Neuronal stem cell (in vitro differentiated cells): ENCODE measurements around the gene FAM20A.

ENCODE experiments used
- DNase-seq: peaks from one replicate; pipeline ENCODE4 v3.0.0-alpha.2; 2013; ENCODE audit warnings: low spot score
- H2AFZ ChIP-seq: one replicate; pipeline ENCODE4 v1.6.1; 2013; ENCODE audit warnings: mild to moderate bottlenecking, low read length, inconsistent platforms
- H2AK5ac ChIP-seq: 2 replicates; pipeline ENCODE4 v1.6.1; 2013; ENCODE audit warnings: low read depth, mild to moderate bottlenecking, inconsistent platforms, low read length, moderate library complexity, mixed read lengths
- H2BK120ac ChIP-seq: 2 replicates; pipeline ENCODE4 v1.6.1; 2013; ENCODE audit warnings: low read depth, mild to moderate bottlenecking, inconsistent platforms, low read length, moderate library complexity, mixed read lengths
- H2BK12ac ChIP-seq: one replicate; pipeline ENCODE4 v1.6.1; 2013; ENCODE audit warnings: low read length, inconsistent platforms
- H2BK15ac ChIP-seq: 2 replicates; pipeline ENCODE4 v1.6.1; 2013; ENCODE audit warnings: mild to moderate bottlenecking, low read length, inconsistent platforms, mixed read lengths
- H2BK5ac ChIP-seq: one replicate; pipeline ENCODE4 v1.6.1; 2013; ENCODE audit warnings: inconsistent platforms, mild to moderate bottlenecking, low read length, moderate library complexity
- H3K14ac ChIP-seq: one replicate; pipeline ENCODE4 v1.6.1; 2013; ENCODE audit warnings: low read length, inconsistent platforms
- H3K18ac ChIP-seq: 2 replicates; pipeline ENCODE4 v1.6.1; 2013; ENCODE audit warnings: low read length, inconsistent platforms
- H3K23ac ChIP-seq: 2 replicates; pipeline ENCODE4 v1.6.1; 2013; ENCODE audit warnings: low read depth, mild to moderate bottlenecking, mixed read lengths, low read length, inconsistent platforms; ENCODE audit not compliant: poor library complexity
- H3K27ac ChIP-seq: replicated peaks from 3 replicates; pipeline ENCODE4 v1.5.1; 2013; ENCODE audit warnings: low read length, inconsistent platforms
- H3K27me3 ChIP-seq, 3 experiments: 2 replicates each; pipeline ENCODE4 v1.6.1; 2013; ENCODE audit warnings: low read length in 3 of 3, mild to moderate bottlenecking in 2 of 3, inconsistent platforms in 1 of 3, low read depth in 1 of 3, mixed read lengths in 1 of 3, moderate library complexity in 1 of 3; ENCODE audit not compliant: control insufficient read depth in 3 of 3, insufficient read depth in 3 of 3
- H3K36me3 ChIP-seq, 2 donors: replicated peaks in 1 of 2; 2 replicates each; pipeline ENCODE4 v1.6.1; 2013; ENCODE audit warnings: low read length in 2 of 2; ENCODE audit not compliant: control insufficient read depth in 2 of 2, insufficient read depth in 2 of 2
- H3K4ac ChIP-seq: 2 replicates; pipeline ENCODE4 v1.6.1; 2013; ENCODE audit warnings: inconsistent platforms, mild to moderate bottlenecking, low read length, moderate library complexity
- H3K4me1 ChIP-seq, 2 donors: 1 replicate in 1 of 2; 2 replicates in 1 of 2; pipeline ENCODE4 v1.6.1; 2013; ENCODE audit warnings: low read length in 2 of 2, low read depth in 1 of 2; ENCODE audit not compliant: control insufficient read depth in 2 of 2, insufficient read depth in 1 of 2
- H3K4me2 ChIP-seq: one replicate; pipeline ENCODE4 v1.6.1; 2013; ENCODE audit warnings: mild to moderate bottlenecking, low read length, inconsistent platforms; ENCODE audit not compliant: insufficient read depth, poor library complexity, severe bottlenecking
- H3K4me3 ChIP-seq, 2 donors: 2 replicates each; pipeline ENCODE4 v1.5.1; 2013; ENCODE audit warnings: low read length in 2 of 2, mild to moderate bottlenecking in 2 of 2, inconsistent platforms in 1 of 2, moderate library complexity in 1 of 2
- H3K79me1 ChIP-seq: one replicate; pipeline ENCODE4 v1.6.1; 2013; ENCODE audit warnings: low read depth, mild to moderate bottlenecking, inconsistent platforms, low read length, moderate library complexity
- H3K9ac ChIP-seq: one replicate; pipeline ENCODE4 v1.6.1; 2013; ENCODE audit warnings: mild to moderate bottlenecking, low read depth, low read length, inconsistent platforms; ENCODE audit not compliant: poor library complexity
- H3K9me3 ChIP-seq, 2 donors: replicated peaks in 1 of 2; 2 replicates each; pipeline versions ENCODE3 to v1.6.1; 2013; ENCODE audit warnings: low read length in 2 of 2, mild to moderate bottlenecking in 2 of 2, inconsistent platforms in 1 of 2, low read depth in 1 of 2, mixed read lengths in 1 of 2, moderate library complexity in 1 of 2; ENCODE audit not compliant: control insufficient read depth in 2 of 2, insufficient read depth in 1 of 2
- H4K8ac ChIP-seq: one replicate; pipeline ENCODE4 v1.6.1; 2013; ENCODE audit warnings: low read depth, mild to moderate bottlenecking, inconsistent platforms, low read length, moderate library complexity
- H4K91ac ChIP-seq: one replicate; pipeline ENCODE4 v1.6.1; 2013; ENCODE audit warnings: low read length, low read depth, mild to moderate bottlenecking, inconsistent platforms; ENCODE audit not compliant: poor library complexity
- WGBS, 2 donors: extraction: QIAGEN DNeasy Blood & Tissue Kit; methylation state at CpG; one replicate each; pipeline ENCODE4 v1.1.7; 2013; ENCODE audit warnings: missing lambda C conversion rate in 2 of 2, mixed read lengths in 1 of 2; ENCODE audit not compliant: insufficient read length in 2 of 2, insufficient replicate concordance in 1 of 2; ENCODE audit errors: extremely low coverage in 2 of 2; 5-methylcytosine and 5-hydroxymethylcytosine counted together

The FAM20A gene

GRCh38 chr17:68612923-68613292, 11.7 kb upstream of the FAM20A start:
- Histone ChIP-seq H2AK5ac (no peak overlapping the region), H2AFZ (no peak overlapping the region), H3K14ac (no peak overlapping the region), H3K23ac (no peak overlapping the region), H3K4me2 (no peak overlapping the region), H3K9me3 (peaks cover 0 to 6% of the 10 kb centered on the region in 2 donors), H3K79me1 (no peaks in the 10 kb centered on the region), H3K27ac (no peak overlapping the region), H3K4me3 (no peak overlapping the region), H4K8ac (no peak overlapping the region), H2BK5ac (no peak overlapping the region), H3K36me3 (no peaks in the 10 kb centered on the region), H3K18ac (no peak overlapping the region), H4K91ac (no peak overlapping the region), H2BK15ac (no peak overlapping the region), H2BK12ac (no peak overlapping the region), H3K4me1 (peaks cover 0 to 2% of the 10 kb centered on the region in 2 donors), H2BK120ac (no peak overlapping the region), H3K4ac (no peak overlapping the region), H3K27me3 (no peaks in the 10 kb centered on the region), H3K9ac (no peak overlapping the region)
- DNase-seq: no peak

- H3K4ac ChIP-seq: no peak overlapping the region
- no peak overlapping the region for H3K14ac ChIP-seq
- H3K4me2 ChIP-seq: no peak overlapping the region
- H3K36me3 ChIP-seq: no peaks in the 10 kb centered on the region
- H3K9me3 ChIP-seq: peaks cover 0 to 6% of the 10 kb centered on the region in 2 donors
- H3K23ac ChIP-seq: no peak overlapping the region
- no peak overlapping the region for H2AFZ ChIP-seq
- H3K4me1 ChIP-seq: peaks cover 0 to 2% of the 10 kb centered on the region in 2 donors
- no peak overlapping the region for H2BK120ac ChIP-seq
- H3K79me1 ChIP-seq: no peaks in the 10 kb centered on the region
- H2BK5ac ChIP-seq: no peak overlapping the region
- no peak overlapping the region for H2BK15ac ChIP-seq
- no peaks in the 10 kb centered on the region for H3K27me3 ChIP-seq
- no peak overlapping the region for H4K8ac ChIP-seq
- H3K9ac ChIP-seq: no peak overlapping the region
- no CpG with 5 or more reads among the region's 3 CpGs for WGBS, 2 donors
- no peak for DNase-seq
- H2AK5ac ChIP-seq: no peak overlapping the region
- H3K4me3 ChIP-seq: no peak overlapping the region
- H2BK12ac ChIP-seq: no peak overlapping the region
- H3K27ac ChIP-seq: no peak overlapping the region
- H4K91ac ChIP-seq: no peak overlapping the region
- no peak overlapping the region for H3K18ac ChIP-seq
These were observed 11.2 kb upstream of the FAM20A start for GRCh38 chr17:68612209-68612922.

- Histone ChIP-seq H3K18ac (no peak overlapping the region), H3K4me3 (no peak overlapping the region), H3K9me3 (peaks cover 0 to 6% of the 10 kb centered on the region in 2 donors), H3K36me3 (no peaks in the 10 kb centered on the region), H2BK120ac (no peak overlapping the region), H2BK15ac (no peak overlapping the region), H3K4me2 (no peak overlapping the region), H4K8ac (no peak overlapping the region), H3K79me1 (no peaks in the 10 kb centered on the region), H3K23ac (no peak overlapping the region), H2BK5ac (no peak overlapping the region), H3K27me3 (no peaks in the 10 kb centered on the region), H2BK12ac (no peak overlapping the region), H3K4me1 (peaks cover 0 to 2% of the 10 kb centered on the region in 2 donors), H3K14ac (no peak overlapping the region), H3K4ac (no peak overlapping the region), H3K9ac (no peak overlapping the region), H2AK5ac (no peak overlapping the region), H2AFZ (no peak overlapping the region), H4K91ac (no peak overlapping the region), H3K27ac (no peak overlapping the region)
- no peak for DNase-seq
- no CpG with 5 or more reads among the region's 4 CpGs for WGBS, 2 donors
These were observed 10.4 kb upstream of the FAM20A start for GRCh38 chr17:68611353-68612208.

- Histone ChIP-seq H3K36me3 (no peaks in the 10 kb centered on the region), H3K4me1 (peaks cover 0 to 2% of the 10 kb centered on the region in 2 donors), H2AFZ (no peak overlapping the region), H2BK12ac (no peak overlapping the region), H3K9ac (no peak overlapping the region), H2BK15ac (no peak overlapping the region), H2AK5ac (no peak overlapping the region), H2BK120ac (no peak overlapping the region), H3K4ac (no peak overlapping the region), H3K4me3 (no peak overlapping the region), H4K8ac (no peak overlapping the region), H3K4me2 (no peak overlapping the region), H3K14ac (no peak overlapping the region), H3K18ac (no peak overlapping the region), H4K91ac (no peak overlapping the region), H3K9me3 (peaks cover 0 to 6% of the 10 kb centered on the region in 2 donors), H2BK5ac (no peak overlapping the region), H3K27ac (no peak overlapping the region), H3K27me3 (peaks cover 0 to 5% (median 0%) of the 10 kb centered on the region in 3 experiments), H3K79me1 (no peaks in the 10 kb centered on the region), H3K23ac (no peak overlapping the region)
- no peak for DNase-seq
- no CpG with 5 or more reads among the region's 1 CpG for WGBS, 2 donors
These were observed 9.4 kb upstream of the FAM20A start for GRCh38 chr17:68610554-68610953.
